Measurements from ENCODE around the gene SMAD6.

GRCh38 chr15:66777054-66777453 lies 75.0 kb downstream of the SMAD6 start:
- TF ChIP-seq, protein P1, sequence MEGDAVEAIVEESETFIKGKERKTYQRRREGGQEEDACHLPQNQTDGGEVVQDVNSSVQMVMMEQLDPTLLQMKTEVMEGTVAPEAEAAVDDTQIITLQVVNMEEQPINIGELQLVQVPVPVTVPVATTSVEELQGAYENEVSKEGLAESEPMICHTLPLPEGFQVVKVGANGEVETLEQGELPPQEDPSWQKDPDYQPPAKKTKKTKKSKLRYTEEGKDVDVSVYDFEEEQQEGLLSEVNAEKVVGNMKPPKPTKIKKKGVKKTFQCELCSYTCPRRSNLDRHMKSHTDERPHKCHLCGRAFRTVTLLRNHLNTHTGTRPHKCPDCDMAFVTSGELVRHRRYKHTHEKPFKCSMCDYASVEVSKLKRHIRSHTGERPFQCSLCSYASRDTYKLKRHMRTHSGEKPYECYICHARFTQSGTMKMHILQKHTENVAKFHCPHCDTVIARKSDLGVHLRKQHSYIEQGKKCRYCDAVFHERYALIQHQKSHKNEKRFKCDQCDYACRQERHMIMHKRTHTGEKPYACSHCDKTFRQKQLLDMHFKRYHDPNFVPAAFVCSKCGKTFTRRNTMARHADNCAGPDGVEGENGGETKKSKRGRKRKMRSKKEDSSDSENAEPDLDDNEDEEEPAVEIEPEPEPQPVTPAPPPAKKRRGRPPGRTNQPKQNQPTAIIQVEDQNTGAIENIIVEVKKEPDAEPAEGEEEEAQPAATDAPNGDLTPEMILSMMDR (IDR thresholded peaks at IDR 0.05): no peak
- no peak for TF ChIP-seq POLR2A (IDR thresholded peaks at IDR 0.05)

Data from heart left ventricle (tissue), 13 donors.